HepG2 (cell line): Measurements from ENCODE around the gene TTC16. TPM values are rescaled to one million over a fixed set of nuclear protein-coding genes. Genes with fewer than 3 reads are reported as not detected.
A peak's percentile ranks its signal among the peaks of the same experiment; 100 is the strongest.

Experiments used
- DMAP1 ChIP-seq: IDR thresholded peaks from 2 replicates; pipeline ENCODE4 v1.6.1; 2016
- DRAP1 ChIP-seq: IDR thresholded peaks from 2 replicates; pipeline ENCODE4 v1.6.1; 2016; ENCODE audit warnings: missing genetic modification reagents, missing compliant biosample characterization
- HNF1A ChIP-seq, 2 experiments: sonication (generic) in 1 of 2; formaldehyde crosslinking in 1 of 2; IDR thresholded peaks; 2 replicates each; pipeline versions ENCODE4 v1.4.0 to v1.6.1; 2016 to 2020; ENCODE audit warnings: borderline replicate concordance in 1 of 2, low read depth in 1 of 2, mild to moderate bottlenecking in 1 of 2, missing genetic modification reagents in 1 of 2
- JUNB ChIP-seq: sonication (generic); formaldehyde crosslinking; IDR thresholded peaks from 2 replicates; pipeline ENCODE4 v1.8.0; 2022; ENCODE audit warnings: missing genetic modification reagents, mild to moderate bottlenecking, borderline replicate concordance
- MEF2D ChIP-seq: sonication (generic); formaldehyde crosslinking; IDR thresholded peaks from 2 replicates; pipeline ENCODE4 v1.5.1; 2020; ENCODE audit warnings: mild to moderate bottlenecking, missing genetic modification reagents
- MYPOP ChIP-seq: sonication (generic); formaldehyde crosslinking; IDR thresholded peaks from 2 replicates; pipeline ENCODE4 v1.8.1; 2023; ENCODE audit warnings: mild to moderate bottlenecking, moderate library complexity, missing genetic modification reagents
- PHF21A ChIP-seq: sonication (generic); formaldehyde crosslinking; IDR thresholded peaks from 2 replicates; pipeline ENCODE4 v1.5.0; 2020; ENCODE audit warnings: mild to moderate bottlenecking, missing genetic modification reagents
- PITX1 ChIP-seq: sonication (generic); formaldehyde crosslinking; IDR thresholded peaks from 2 replicates; pipeline ENCODE4 v1.5.1; 2020; ENCODE audit warnings: mild to moderate bottlenecking, missing genetic modification reagents
- POGZ ChIP-seq: sonication (generic); formaldehyde crosslinking; IDR thresholded peaks from 2 replicates; pipeline ENCODE4 v1.4.0; 2020; ENCODE audit warnings: mild to moderate bottlenecking, missing genetic modification reagents
- RFX3 ChIP-seq: IDR thresholded peaks from 2 replicates; pipeline ENCODE4 v1.6.1; 2016; ENCODE audit warnings: missing biosample characterization, missing genetic modification reagents
- SAFB2 ChIP-seq: sonication (generic); formaldehyde crosslinking; IDR thresholded peaks from 2 replicates; pipeline ENCODE4 v1.5.1; 2020; ENCODE audit warnings: missing genetic modification reagents, low read depth, mild to moderate bottlenecking, borderline replicate concordance
- SALL1 ChIP-seq: sonication (generic); formaldehyde crosslinking; IDR thresholded peaks from 2 replicates; pipeline ENCODE4 v1.8.0; 2022; ENCODE audit warnings: mild to moderate bottlenecking, missing genetic modification reagents
- TOE1 ChIP-seq: sonication (generic); formaldehyde crosslinking; IDR thresholded peaks from 2 replicates; pipeline ENCODE4 v1.4.0; 2020; ENCODE audit warnings: mild to moderate bottlenecking, missing genetic modification reagents
- ZFP36L2 ChIP-seq: sonication (generic); formaldehyde crosslinking; IDR thresholded peaks from 2 replicates; pipeline ENCODE4 v1.4.0; 2020; ENCODE audit warnings: missing genetic modification reagents
- ZFP90 ChIP-seq: sonication (generic); formaldehyde crosslinking; IDR thresholded peaks from 2 replicates; pipeline ENCODE4 v1.8.0; 2022; ENCODE audit warnings: missing genetic modification reagents, mild to moderate bottlenecking, inconsistent platforms, borderline replicate concordance
- ZFYVE20 ChIP-seq: sonication (generic); formaldehyde crosslinking; IDR thresholded peaks from 2 replicates; pipeline ENCODE4 v1.8.0; 2023; ENCODE audit warnings: low read depth, mild to moderate bottlenecking, moderate library complexity, missing genetic modification reagents, borderline replicate concordance
- ZGPAT ChIP-seq: IDR thresholded peaks from 2 replicates; pipeline ENCODE4 v1.6.1; 2016; ENCODE audit warnings: mild to moderate bottlenecking
- ZNF354B ChIP-seq: sonication (generic); formaldehyde crosslinking; IDR thresholded peaks from 2 replicates; pipeline ENCODE4 v1.8.0; 2022; ENCODE audit warnings: mild to moderate bottlenecking, missing genetic modification reagents
- ZNF775 ChIP-seq: sonication (generic); formaldehyde crosslinking; IDR thresholded peaks from 2 replicates; pipeline ENCODE4 v1.4.0; 2020; ENCODE audit warnings: missing genetic modification reagents, mild to moderate bottlenecking, moderate library complexity, borderline replicate concordance
- ZNF788 ChIP-seq: sonication (generic); formaldehyde crosslinking; IDR thresholded peaks from 2 replicates; pipeline ENCODE4 v1.5.0; 2020; ENCODE audit warnings: mild to moderate bottlenecking, missing genetic modification reagents, borderline replicate concordance
- ZNF790 ChIP-seq: sonication (generic); formaldehyde crosslinking; IDR thresholded peaks from 2 replicates; pipeline ENCODE4 v1.8.0; 2022; ENCODE audit warnings: missing genetic modification reagents, mild to moderate bottlenecking, borderline replicate concordance
- polyA plus RNA-seq, 8 experiments: library from polyadenylated mRNA; depleted of rRNA in 3 of 8; stranded (reverse) in 7 of 8; unstranded in 1 of 8; fragments of >200 nt; fragmentation: Illumina TruSeq in 4 of 8; extraction: Trizol in 4 of 8; gene quantifications; 2 replicates each; pipeline versions ENCODE4 v1.2.1 to v1.2.3, GENCODE V29; 2011 to 2016; ENCODE audit warnings: low read depth in 4 of 8, missing spikeins in 1 of 8, mixed read lengths in 1 of 8; ENCODE audit not compliant: insufficient read depth in 1 of 8
- total RNA-seq, 5 experiments: library from RNA; depleted of rRNA; stranded (reverse); fragments of >200 nt; fragmentation: Illumina TruSeq; extraction: Trizol; gene quantifications; 2 replicates each; pipeline ENCODE4 v1.2.3, GENCODE V29; 2016; ENCODE audit warnings: low read depth in 1 of 5

The TTC16 gene
- total and polyA plus RNA-seq, 2 of the 13 experiments (the other 11 are each of a cell fraction or from before 2014, with no cell fraction given): not detected

- TF ChIP-seq RFX3 (CRISPR knock-in tag) (peak; percentile 75), MEF2D (no peak), PHF21A (CRISPR knock-in tag) (peak; percentile 83), ZNF790 (CRISPR knock-in tag) (no peak), ZGPAT (CRISPR knock-in tag) (peak; percentile 37; the same call in 1 of the 2 replicates), ZFP90 (CRISPR knock-in tag) (peak; percentile 48; the same call in 1 of the 2 replicates), ZFP36L2 (CRISPR knock-in tag) (no peak), TOE1 (CRISPR knock-in tag) (no peak), SALL1 (CRISPR knock-in tag) (peak; percentile 29; the same call in 1 of the 2 replicates), DMAP1 (CRISPR knock-in tag) (no peak; the same call in 1 of the 2 replicates), PITX1 (CRISPR knock-in tag) (peak; percentile 31), ZFYVE20 (CRISPR knock-in tag) (no peak), ZNF788 (peak; percentile 63; the same call in 1 of the 2 replicates), SAFB2 (CRISPR knock-in tag) (peak; percentile 71; the same call in 1 of the 2 replicates), JUNB (CRISPR knock-in tag) (no peak), HNF1A (IDR thresholded peaks at IDR 0.05; ENCODE audit: low read depth) (no peak), HNF1A (CRISPR knock-in tag; IDR thresholded peaks at IDR 0.05; ENCODE audit: borderline replicate concordance) (peak; percentile 36; the same call in 1 of the 2 replicates), ZNF354B (CRISPR knock-in tag) (0 out of 2 replicates have a peak, but pooled peaks have one; percentile 55), MYPOP (CRISPR knock-in tag) (peak; percentile 25; the same call in 1 of the 2 replicates), DRAP1 (0 out of 2 replicates have a peak, but pooled peaks have one; percentile 15), ZNF775 (CRISPR knock-in tag) (no peak), POGZ (0 out of 2 replicates have a peak, but pooled peaks have one; percentile 15)
These were observed at the start of gene TTC16, which contains the start of gene PTRH1 (continued) for GRCh38 chr9:127715470-127716337.
